Skin of body (tissue), 2 donors: ENCODE measurements around the gene AK2. TPM values are rescaled to one million over a fixed set of nuclear protein-coding genes. Genes with fewer than 3 reads are reported as not detected.
"Not testable (repeated sequence)": the region's sequence is repeated elsewhere in the genome, so short reads cannot be mapped to it uniquely, and the experiment has no call there.

Experiments used
- DNase-seq: peaks from one replicate; lab custom pipeline; 2025; lab: John Stamatoyannopoulos, UW
- total RNA-seq: library from RNA; depleted of rRNA; stranded (reverse); fragments of >200 nt; gene quantifications from one replicate; pipeline ENCODE4 v1.2.3, GENCODE V29; 2014

AK2 gene
- total RNA-seq, 1 donor from 2014 or later, result 65.9 TPM

DNA sequence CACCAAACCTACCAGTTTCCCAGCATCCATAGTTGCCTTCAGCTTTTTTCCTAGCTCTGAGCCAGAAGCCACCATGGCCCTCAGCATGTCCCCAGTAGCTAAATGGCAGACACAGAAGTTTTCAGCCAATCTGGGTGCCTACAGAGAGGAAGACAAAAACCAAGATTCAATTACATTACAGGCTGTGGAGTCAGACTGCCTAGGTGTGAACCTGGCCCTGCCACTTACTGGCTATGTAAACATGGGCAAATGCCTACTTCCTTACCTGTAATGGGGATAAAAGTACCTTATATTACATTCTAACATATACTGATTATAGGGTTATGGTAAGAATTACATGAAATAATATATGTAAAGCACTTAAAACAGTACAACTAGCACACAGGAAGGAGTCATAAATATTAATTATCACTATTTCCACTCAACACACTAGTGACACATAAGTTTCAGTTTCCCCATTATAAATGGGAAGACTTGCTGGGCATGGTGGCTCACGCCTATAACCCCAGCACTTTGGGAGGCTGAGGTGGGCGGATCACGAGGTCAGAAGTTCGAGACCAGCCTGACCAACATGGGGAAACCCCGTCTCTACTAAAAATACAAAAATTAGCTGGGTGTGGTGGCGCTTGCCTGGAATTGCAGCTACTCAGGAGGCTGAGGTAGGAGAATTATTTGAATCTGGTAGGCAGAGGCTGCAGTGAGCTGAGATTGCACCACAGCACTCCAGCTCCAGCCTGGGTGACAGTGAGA lies 12.1 kb downstream of the AK2 start:
- not testable (repeated sequence) for DNase-seq

DNA sequence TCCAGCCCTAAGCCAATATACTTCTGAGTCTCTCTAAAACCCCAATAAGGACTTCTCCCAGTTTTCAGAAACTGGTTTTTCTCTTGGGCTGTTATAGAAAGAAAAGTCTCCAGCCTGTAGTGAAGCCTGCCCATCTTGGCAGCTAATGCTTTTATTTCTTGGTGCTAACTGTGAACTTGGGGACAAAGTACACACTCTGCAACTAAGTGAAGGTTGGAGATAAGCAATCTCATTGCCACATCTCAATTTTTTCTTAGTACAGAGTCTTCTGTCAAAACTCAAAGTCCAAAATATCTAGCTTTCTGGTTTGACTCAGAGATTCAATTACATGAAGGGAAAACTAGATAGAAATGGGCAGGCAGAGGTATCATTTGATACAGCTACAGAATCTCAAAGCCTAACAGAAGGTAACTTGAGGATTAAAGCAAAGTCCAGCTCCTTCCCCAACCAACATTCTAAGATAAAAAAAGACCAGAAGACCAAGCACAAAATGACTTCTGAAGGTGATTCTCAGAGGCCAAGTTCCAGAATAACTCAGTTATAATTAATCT lies 14.0 kb downstream of the AK2 start:
- DNase-seq, result no peak

DNA sequence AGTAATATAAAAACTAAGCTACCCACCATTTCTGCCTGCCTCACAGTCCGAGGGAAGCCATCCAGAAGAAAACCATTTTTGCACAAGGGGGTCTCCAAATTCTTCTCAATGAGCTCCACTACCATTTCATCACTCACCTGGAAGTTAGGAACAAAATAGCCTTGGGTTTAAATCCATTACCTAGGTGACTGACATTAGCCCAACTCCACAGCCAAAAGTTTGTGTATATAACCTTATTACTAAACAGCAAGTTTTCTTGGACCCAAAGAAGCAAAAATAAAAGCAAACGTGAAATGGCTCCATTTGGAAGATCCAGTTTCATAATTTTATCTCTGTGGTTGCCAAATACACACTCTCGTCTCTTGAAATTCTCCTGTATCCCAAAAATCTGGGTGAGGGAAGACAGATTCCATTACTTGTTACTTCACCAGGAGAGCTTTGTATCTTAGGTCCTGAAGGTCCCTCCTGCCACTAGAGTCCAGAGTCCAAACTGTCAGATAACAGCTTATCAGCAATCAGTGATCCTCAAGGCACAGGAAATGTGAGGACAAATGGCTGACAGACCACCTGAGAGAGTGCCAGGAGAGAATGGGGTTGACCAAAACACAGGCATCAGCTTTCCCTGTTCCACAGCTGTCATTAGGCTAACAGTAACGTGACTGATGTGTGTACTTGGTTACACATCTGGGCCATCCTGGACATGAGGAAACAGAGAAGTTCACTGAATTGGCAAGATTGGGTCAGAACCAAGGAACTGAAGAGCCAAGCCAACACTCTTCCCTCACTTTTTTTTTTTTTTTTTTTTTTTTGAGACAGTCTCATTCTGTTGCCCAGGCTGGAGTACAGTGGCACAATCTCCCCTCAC lies 14.9 kb downstream of the AK2 start:
- DNase-seq, result no peak

- DNase-seq, result no peak
These were observed 18.6 kb downstream of the AK2 start for GRCh38 chr1:33018112-33018511.

DNA sequence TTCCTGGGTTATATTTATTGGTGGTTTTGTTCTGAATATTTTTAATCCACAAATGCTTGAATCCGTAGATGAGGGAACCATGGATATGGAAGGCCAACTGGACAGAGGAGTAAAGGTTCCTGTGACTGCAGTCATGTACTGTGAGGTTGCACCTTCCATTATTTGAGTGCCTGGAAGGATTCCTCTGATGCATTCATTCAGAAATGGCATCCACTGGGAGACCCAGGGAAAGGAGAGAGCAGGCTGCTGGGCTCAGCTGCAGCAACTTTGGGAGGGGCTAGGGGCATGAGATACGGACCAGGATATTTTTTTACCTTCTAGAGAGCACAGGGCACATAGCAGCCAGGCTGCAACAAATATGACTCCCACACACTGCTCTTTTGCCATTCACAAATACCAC lies 19.5 kb downstream of the AK2 start:
- no peak for DNase-seq

DNA sequence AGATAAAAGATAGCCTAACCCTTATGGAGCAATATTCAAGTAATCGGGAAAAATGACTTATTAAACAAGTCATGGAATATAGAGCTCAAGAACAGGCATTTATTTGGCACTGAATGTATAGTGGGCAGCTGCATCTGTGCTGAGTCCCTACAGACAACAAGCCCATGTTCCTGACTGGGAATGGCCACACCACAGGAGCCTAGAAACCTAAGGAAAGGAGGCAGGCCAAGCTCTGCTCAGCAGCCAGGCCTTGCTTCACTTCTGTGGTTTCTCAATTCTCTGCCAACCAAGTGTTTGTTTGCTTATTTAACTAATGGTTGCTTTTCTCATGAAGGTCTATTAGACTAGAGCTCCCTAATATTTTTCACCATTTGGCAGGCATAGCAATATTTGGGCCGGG lies 21.5 kb downstream of the AK2 start:
- no peak for DNase-seq

- DNase-seq, result no peak
These were observed 22.1 kb downstream of the AK2 start for GRCh38 chr1:33014464-33015163.

GRCh38 chr1:33013791-33014190 lies 22.9 kb downstream of the AK2 start:
- no peak for DNase-seq

GRCh38 chr1:33012165-33012564 lies 24.5 kb downstream of the AK2 start:
- no peak for DNase-seq

DNA sequence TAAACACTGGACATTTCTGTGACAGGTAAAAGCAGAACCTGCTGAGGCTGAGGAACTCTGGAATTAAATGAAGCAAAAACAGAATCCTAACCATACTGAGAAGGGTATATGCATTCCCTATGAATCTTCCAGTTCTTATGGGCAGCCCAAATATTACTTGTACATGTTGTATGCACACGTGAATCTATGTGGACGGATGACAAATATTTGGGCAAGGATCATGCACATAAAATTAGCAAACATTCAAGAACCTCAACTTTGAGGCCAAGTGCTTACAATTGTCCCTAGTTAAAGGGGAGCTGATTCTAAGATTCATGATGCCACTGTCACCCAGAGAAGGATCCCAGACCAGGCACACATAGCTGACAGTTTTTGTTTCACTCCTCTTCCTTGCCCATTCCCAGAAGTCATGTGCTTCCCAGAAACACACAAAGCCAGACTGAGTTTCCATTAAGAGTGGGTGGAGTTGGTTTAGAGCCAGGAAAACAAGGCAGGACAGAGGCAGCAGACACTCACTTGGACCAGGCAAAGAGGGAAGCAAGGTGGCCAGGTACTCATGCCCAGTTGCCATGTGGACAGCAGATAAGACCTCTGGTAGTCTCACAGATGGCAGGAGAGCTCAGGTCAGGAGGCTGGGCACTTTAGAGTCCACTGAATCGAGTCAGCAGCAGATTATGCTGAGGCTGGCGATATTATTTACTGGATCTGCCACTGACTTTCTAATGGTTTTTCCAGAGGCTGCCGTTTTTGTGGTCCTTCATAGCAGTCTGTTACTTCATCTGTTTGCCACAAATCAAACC lies 25.6 kb downstream of the AK2 start:
- DNase-seq, result no peak

DNA sequence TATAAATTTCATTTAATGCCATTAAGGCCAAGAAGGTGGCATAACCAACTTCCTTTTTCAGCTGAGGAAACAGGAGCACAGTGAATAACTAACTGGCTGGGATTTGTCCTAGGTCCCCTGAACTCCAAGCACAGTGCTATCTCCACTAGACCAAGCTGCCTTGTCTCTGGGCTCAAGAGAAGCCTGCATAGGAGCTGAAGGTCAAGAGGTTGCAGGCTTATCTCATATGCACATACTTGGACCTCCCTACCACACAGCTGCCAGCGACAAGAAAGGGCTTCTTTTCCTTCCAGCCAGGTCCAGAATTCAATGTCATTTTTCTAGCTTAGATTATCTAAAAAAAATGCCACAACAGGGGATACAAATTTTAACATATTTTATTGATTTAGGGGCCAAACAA lies 27.1 kb downstream of the AK2 start:
- no peak for DNase-seq

DNA sequence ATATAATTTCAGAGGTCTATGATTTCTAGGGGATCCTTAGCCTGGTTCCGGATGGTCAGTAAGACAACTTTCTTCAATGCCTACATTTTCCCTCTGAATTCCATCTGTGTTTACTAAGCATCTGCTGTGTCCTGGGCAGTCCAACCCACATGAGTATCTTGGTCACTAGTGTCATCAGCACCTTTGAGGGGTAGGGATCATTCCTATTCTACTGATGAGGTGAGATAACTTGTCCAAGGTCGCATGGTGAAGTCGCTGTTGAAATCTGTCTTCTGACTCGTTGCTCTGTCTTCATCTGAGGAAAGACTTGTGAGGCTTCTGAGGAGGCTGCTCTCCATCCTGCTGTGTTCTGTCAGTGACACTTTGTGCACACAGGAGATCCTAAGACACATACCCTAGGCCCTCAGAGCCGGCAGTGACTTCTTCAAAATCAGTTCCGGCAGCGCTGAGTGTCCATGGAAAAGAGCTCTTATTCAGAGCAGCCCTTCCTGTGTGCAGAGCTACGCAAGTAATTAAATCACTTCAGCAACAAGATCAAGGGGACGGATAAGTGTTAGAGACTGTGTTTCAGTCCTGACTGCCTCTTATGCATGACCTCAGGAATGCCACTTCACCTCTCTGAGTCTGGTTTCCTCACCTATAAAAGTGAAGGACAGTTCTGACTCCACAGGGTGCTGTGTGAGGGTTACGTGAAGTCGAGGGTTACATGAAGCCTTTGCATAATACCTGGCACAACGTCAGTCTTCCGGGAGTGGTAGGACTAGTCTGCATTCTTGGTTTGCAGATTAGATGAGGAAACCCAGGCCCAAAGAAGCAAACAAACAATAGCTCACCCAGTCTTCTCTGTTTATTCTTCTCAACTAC lies 28.4 kb downstream of the AK2 start:
- no peak for DNase-seq

DNA sequence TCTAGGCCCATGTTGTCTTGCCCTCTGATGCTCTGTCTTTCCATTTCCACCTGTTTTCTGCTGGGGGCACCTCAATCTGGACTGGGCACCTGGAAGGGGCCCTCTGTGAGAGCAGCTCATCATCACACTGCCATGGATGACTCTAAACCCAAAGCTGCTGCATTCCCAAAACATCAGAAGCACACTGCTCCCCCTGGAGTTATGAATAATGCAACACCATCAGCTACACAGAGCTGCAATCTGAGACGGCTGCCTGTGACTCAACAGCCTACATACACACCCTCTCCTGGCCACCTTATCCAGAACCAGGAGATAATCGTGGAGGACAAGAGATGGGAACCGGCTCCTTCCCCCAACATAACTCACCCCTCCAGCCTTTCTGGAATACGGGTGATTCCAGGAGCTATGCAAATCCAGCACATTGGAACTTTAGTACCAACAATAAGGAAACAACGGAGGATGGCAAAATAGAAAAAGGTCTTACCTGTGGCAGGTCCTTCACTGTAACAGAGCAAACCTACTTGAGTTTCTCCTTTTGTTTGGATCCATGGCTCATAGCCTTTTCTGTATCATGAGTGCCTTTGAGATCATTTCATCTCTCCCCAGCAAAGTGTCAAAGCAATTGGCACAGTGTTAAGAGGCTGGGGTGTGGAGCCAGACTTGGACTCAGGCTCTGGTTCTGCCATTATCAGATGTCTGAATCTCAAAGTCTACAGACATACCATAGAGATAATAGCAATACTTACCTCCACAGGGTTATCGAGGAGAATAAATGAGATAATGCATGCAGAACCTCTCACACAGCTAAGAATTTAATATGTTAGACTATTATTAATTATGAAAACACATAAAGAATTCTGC lies 29.3 kb downstream of the AK2 start:
- no peak for DNase-seq

DNA sequence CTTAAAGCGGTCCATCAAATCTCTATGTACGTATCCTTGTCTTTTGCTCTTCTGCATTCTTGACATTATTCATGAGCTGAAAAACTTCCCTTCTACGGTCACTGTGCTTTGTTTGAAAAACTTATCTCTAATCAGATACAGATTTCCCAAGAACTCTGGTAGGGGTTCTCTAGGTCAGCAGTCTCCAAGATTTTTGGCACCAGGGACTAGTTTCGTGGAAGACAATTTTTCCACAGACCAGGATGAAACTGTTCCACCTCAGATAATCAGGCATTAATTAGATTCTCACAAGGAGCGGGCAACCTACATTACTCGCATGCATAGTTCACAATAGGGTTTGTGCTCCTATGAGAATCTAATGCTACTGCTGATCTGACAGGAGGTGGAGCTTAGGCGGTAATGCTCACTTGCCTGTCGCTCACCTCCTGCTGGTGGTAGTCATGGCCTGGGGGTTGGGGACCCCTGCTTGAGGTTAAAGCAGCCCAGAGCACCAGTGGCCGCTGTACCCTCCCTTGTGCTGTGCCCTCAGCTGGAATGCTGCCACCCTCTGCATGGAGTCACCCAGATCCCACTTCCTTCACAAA lies 30.8 kb downstream of the AK2 start:
- peak; percentile 33 for DNase-seq

- no peak for DNase-seq
These were observed 31.4 kb downstream of the AK2 start for GRCh38 chr1:33005117-33005837.

GRCh38 chr1:33004613-33005012 lies 32.1 kb downstream of the AK2 start:
- no peak for DNase-seq

DNA sequence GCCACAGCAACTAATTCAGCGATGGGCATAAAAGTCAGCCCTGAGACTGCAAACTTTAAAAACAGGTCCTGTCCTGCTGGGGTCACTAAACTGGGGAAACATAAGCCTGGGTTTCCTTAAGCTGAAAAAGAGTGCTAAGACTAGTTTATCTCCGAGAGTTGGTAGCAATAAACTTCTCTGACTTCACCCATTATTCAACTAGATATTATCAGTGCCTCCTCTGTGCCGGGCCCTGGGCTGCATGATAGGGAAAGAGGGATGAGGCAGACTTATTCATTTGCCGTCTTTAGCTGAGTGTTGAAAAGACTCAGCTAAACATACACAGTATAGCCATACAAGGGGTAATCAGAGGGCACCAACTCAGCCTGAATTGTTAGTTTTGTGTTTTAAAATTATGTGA lies 33.0 kb downstream of the AK2 start:
- no peak for DNase-seq

- no peak for DNase-seq
These were observed 34.7 kb downstream of the AK2 start for GRCh38 chr1:33002006-33002405.
